Mononuclear cell (primary cell): ENCODE results near the gene PECR. TPM values are rescaled to one million over a fixed set of nuclear protein-coding genes. Genes with fewer than 3 reads are reported as not detected.

Experiments used
- H3K27me3 ChIP-seq: 2 replicates; pipeline ENCODE4 v1.6.0; 2011; ENCODE audit warnings: low read length, control low read depth; ENCODE audit not compliant: insufficient read depth
- H3K4me1 ChIP-seq: 2 replicates; pipeline ENCODE4 v1.5.1; 2011; ENCODE audit warnings: mild to moderate bottlenecking, low read length, control low read depth; ENCODE audit not compliant: insufficient read depth
- H3K4me3 ChIP-seq: 2 replicates; pipeline ENCODE4 v1.5.1; 2011; ENCODE audit warnings: mild to moderate bottlenecking, low read length, moderate library complexity
- H3K9me3 ChIP-seq: 2 replicates; pipeline ENCODE4 v1.5.1; 2011; ENCODE audit warnings: low read depth, mild to moderate bottlenecking, control low read depth, low read length
- total RNA-seq: library from RNA; depleted of rRNA; stranded (reverse); fragments of >200 nt; gene quantifications from one replicate; pipeline ENCODE4 v1.2.3, GENCODE V29; 2012

Gene PECR
- total RNA-seq, 1 donor = 8.1 TPM

DNA sequence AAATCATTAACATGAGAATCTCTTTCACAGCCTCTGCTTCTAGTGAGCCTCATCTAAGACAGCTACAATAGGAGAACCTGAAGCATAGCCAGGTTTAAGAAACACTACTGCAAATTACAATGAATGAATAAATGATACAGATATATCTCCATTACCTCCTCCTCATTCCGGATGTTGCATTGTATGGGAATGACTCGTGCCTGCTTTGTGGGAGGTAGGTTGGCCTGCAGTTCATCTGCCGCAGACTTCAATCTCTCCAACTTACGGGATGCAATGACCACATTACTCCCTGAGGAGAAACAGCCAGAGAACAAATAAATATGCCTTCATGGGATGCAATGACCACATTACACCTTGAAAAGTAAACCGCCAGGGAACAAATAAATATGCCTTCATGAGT, 15.4 kb downstream of the PECR start:
- Histone ChIP-seq H3K27me3 (no peaks in the 10 kb centered on the region), H3K4me3 (no peak overlapping the region), H3K9me3 (no peaks in the 10 kb centered on the region), H3K4me1 (no peaks in the 10 kb centered on the region)

GRCh38 chr2:216064665-216065064, 16.9 kb downstream of the PECR start:
- no peak overlapping the region for H3K4me3 ChIP-seq
- H3K4me1 ChIP-seq = no peaks in the 10 kb centered on the region
- H3K27me3 ChIP-seq = no peaks in the 10 kb centered on the region
- no peaks in the 10 kb centered on the region for H3K9me3 ChIP-seq

GRCh38 chr2:216064014-216064630, 17.5 kb downstream of the PECR start:
- Histone ChIP-seq H3K9me3 (no peaks in the 10 kb centered on the region), H3K27me3 (no peaks in the 10 kb centered on the region), H3K4me3 (no peak overlapping the region), H3K4me1 (no peaks in the 10 kb centered on the region)

GRCh38 chr2:216059233-216059834, 22.3 kb downstream of the PECR start:
- Histone ChIP-seq H3K27me3 (no peaks in the 10 kb centered on the region), H3K4me3 (no peak overlapping the region), H3K9me3 (no peaks in the 10 kb centered on the region), H3K4me1 (peaks cover 11% of the 10 kb centered on the region)

DNA sequence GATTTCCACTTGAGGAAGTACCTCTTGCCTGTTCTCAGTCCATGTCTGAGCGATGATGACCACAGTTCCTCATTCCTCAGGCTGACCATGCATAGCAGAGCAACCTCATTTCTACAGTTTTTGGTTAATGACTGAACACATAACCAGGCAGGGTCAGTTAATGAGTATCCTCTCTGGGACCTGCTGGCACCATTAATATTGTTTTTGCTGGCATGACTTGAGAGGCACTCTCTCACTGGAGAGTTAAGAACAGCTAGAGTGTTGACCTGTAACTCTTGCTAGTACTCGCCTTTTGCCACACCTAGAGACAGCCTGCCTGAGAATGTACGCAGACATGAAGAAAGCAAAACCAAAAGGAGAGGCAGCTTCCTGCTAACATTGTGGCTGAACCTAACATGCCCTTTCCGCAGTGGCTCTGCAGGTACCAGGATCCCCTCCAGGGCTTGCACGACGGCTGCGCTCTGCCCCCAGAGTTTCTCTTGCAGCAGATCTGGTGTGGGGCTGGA, 23.9 kb downstream of the PECR start:
- H3K4me1 ChIP-seq = peaks cover 11% of the 10 kb centered on the region
- peak overlapping the region; percentile 3 for H3K4me3 ChIP-seq
- H3K27me3 ChIP-seq = no peaks in the 10 kb centered on the region
- H3K9me3 ChIP-seq = no peaks in the 10 kb centered on the region

DNA sequence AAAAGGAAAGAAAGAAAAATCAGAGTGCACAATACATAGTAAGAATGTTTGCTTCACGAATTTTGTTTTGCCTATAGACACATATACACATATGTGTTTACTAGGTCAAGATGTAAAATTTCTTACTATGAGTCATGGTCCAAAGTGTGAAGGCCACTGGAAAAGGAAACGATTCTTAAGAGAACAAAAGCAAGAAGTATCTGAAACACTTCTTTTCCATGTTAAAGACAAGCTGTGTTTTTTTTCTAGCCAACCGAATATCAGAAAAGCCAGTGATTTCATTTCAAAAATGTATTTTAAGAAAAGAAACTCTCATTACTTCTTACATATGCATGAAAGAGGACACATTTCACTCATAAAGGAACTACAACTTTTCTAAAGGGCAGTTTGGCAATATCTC, 24.9 kb downstream of the PECR start:
- no peaks in the 10 kb centered on the region for H3K27me3 ChIP-seq
- H3K4me1 ChIP-seq = peaks cover 11% of the 10 kb centered on the region
- H3K9me3 ChIP-seq = no peaks in the 10 kb centered on the region
- H3K4me3 ChIP-seq = no peak overlapping the region

- Histone ChIP-seq H3K9me3 (no peaks in the 10 kb centered on the region), H3K4me3 (no peak overlapping the region), H3K27me3 (no peaks in the 10 kb centered on the region), H3K4me1 (peaks cover 11% of the 10 kb centered on the region)
Observed at GRCh38 chr2:216055680-216056079, 25.9 kb downstream of the PECR start.

GRCh38 chr2:216052420-216052819, 29.2 kb downstream of the PECR start:
- Histone ChIP-seq H3K27me3 (no peaks in the 10 kb centered on the region), H3K4me1 (peaks cover under 1% of the 10 kb centered on the region), H3K4me3 (no peak overlapping the region), H3K9me3 (no peaks in the 10 kb centered on the region)

- Histone ChIP-seq H3K27me3 (no peaks in the 10 kb centered on the region), H3K4me1 (no peaks in the 10 kb centered on the region), H3K4me3 (no peak overlapping the region), H3K9me3 (no peaks in the 10 kb centered on the region)
Observed at GRCh38 chr2:216051350-216051749, 30.3 kb downstream of the PECR start.

- Histone ChIP-seq H3K27me3 (no peaks in the 10 kb centered on the region), H3K9me3 (no peaks in the 10 kb centered on the region), H3K4me3 (no peak overlapping the region), H3K4me1 (no peaks in the 10 kb centered on the region)
Observed at GRCh38 chr2:216049452-216049851, 32.2 kb downstream of the PECR start.

DNA sequence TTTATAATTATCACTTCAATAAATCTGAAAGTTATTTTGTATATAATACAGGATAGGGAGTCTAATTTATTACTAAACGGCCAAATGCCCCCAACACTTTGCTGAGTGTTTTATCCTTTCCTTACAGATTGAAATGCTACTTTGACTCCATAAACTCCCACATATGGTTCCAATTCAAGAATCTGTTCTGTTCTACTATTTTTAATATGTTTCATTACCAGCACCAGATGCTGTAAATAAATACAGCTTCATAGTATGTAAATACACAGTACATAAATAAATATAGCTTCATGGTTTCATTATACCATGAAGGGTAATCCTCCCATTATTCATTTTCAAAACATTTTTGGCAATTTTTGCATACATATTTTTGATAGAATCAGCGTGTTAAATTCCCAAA, 34.2 kb downstream of the PECR start:
- Histone ChIP-seq H3K27me3 (no peaks in the 10 kb centered on the region), H3K9me3 (no peaks in the 10 kb centered on the region), H3K4me3 (no peak overlapping the region), H3K4me1 (no peaks in the 10 kb centered on the region)

- H3K4me1 ChIP-seq = no peaks in the 10 kb centered on the region
- no peak overlapping the region for H3K4me3 ChIP-seq
- H3K9me3 ChIP-seq = no peaks in the 10 kb centered on the region
- H3K27me3 ChIP-seq = no peaks in the 10 kb centered on the region
Observed at GRCh38 chr2:216044883-216045486, 36.6 kb downstream of the PECR start.

DNA sequence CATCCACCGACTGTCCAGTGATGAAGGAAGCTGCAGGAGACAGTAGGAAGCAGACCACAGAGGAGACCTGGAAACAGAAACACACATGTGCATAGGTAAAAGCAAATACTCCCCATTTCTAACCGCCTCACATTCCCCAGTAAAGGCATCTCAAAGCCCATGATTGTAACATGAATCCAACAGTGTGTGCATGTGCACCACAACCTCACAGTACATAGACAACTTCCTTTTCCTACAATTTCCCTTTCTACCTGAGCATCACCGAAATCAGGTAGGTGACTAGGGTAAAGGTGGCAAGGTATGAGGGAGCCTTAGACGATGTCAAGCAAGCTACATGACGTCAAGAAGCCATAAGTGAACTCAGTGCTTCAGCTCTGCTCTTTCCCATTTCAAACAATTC, 37.7 kb downstream of the PECR start:
- H3K27me3 ChIP-seq = no peaks in the 10 kb centered on the region
- H3K9me3 ChIP-seq = no peaks in the 10 kb centered on the region
- H3K4me1 ChIP-seq = no peaks in the 10 kb centered on the region
- no peak overlapping the region for H3K4me3 ChIP-seq

DNA sequence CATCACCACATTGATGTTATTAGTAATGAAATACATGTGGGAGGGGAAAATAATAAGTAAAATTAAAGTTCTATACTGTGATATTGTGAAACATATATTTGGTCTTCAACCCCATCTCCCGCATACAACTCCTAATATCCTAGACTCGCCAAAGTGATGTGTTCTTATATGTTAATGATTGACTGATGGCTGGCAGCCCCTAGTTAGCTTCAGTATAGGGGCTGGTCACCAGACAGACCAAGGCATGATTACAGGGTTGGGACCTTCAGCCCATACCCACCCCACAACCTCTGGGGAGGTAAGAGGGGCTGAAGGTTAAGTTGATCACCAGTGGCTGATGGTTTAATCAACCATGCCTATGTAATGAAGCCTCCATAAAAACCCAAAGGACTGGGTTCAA, 40.2 kb downstream of the PECR start:
- H3K4me3 ChIP-seq = no peak overlapping the region
- no peaks in the 10 kb centered on the region for H3K27me3 ChIP-seq
- H3K4me1 ChIP-seq = no peaks in the 10 kb centered on the region
- no peaks in the 10 kb centered on the region for H3K9me3 ChIP-seq

GRCh38 chr2:216039918-216040317, 41.7 kb downstream of the PECR start:
- Histone ChIP-seq H3K4me1 (no peaks in the 10 kb centered on the region), H3K27me3 (no peaks in the 10 kb centered on the region), H3K9me3 (no peaks in the 10 kb centered on the region), H3K4me3 (no peak overlapping the region)

DNA sequence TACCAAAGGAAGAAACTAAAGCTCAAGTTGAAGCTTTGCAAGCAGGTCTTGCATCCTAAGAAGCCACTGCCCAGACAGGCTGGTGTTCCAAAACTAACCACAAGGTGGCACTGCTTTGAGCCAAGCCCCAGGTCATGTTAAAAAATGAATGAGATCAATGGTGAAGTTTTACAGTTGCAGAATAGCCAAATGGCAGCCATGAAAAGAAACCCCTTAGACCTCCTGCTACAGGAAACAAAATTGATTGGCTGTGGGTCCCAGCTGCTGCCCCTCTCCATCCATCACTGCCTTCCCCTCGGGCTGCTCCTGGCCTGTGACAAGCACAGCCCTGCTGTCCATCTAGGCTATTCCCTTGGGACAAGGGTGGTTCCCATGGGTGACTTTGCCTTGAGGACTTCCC, 47.5 kb downstream of the PECR start:
- H3K4me1 ChIP-seq = no peaks in the 10 kb centered on the region
- H3K9me3 ChIP-seq = no peaks in the 10 kb centered on the region
- no peak overlapping the region for H3K4me3 ChIP-seq
- H3K27me3 ChIP-seq = no peaks in the 10 kb centered on the region
